ENCODE data around the gene PRKAG2. TPM values are rescaled to one million over a fixed set of nuclear protein-coding genes. Genes with fewer than 3 reads are reported as not detected.

PRKAG2 gene
- total RNA-seq, 2 donors from 2014 or later, result 46.1 to 54.6 TPM

DNA sequence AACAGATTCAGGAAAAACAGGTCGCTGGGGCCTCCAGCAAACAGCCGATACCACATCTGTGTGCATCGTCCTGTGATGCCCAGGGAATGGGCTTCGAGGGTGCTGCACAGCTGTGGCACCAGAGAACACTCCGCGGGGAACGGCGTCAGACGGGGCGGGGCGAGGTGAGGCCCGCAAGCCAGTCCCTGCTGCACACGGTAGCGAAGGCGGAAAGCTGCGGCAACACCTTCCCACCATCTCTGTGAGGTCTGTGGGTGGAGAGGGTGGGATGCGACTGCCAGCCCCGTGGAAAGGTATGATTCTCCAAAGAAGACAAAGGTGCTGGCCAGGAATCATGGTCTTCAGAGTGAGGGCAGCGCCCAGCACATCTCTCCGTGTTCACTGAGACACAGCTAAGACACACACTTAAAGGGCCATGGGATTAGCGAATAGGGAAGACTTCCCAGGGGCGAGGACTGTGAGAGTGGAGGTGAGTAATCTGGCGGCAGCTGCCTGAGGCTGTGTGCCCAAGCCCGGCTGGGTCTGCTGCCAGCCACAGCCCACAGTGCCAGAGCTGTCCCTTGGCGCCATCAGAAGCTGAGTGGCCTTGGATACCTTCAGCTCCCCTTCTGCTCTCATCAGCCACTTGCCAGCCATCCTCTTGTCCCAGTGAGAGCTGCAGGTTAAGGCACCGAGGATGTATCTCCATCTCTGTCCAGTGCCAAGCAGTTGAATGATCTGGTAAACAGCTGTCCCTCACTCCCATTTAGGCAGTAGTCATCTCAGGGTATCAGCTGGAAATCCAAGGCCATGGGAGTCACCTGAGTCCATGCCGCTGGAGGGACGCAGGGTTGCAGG is 17.6 kb downstream of the PRKAG2 start:
- ATAC-seq (no peak), DNase-seq (no peak)
- intact Hi-C loops (cut with DNase I, micrococcal nuclease), result no loop called here

DNA sequence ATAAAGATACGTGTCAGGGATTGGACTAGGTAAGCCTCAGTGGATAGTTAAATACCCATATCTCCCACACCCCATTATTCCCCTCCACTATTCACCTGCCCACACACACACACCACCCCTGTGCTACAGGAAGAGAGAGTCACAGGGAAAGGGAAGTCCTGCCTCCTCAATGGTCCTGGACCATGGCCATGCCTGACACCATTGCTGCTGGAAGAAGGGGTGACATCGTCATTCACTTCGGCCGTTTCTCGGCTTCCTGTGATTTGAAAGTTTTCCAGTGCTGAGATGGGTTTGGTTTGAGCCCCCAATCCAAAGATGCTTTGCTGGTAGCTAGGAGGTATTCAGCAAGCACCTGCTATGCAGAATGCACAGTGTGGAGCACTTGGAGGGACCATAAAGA is 18.5 kb downstream of the PRKAG2 start:
- intact Hi-C loops (cut with DNase I, micrococcal nuclease), result no loop called here
- ATAC-seq (no peak), DNase-seq (no peak)

DNA sequence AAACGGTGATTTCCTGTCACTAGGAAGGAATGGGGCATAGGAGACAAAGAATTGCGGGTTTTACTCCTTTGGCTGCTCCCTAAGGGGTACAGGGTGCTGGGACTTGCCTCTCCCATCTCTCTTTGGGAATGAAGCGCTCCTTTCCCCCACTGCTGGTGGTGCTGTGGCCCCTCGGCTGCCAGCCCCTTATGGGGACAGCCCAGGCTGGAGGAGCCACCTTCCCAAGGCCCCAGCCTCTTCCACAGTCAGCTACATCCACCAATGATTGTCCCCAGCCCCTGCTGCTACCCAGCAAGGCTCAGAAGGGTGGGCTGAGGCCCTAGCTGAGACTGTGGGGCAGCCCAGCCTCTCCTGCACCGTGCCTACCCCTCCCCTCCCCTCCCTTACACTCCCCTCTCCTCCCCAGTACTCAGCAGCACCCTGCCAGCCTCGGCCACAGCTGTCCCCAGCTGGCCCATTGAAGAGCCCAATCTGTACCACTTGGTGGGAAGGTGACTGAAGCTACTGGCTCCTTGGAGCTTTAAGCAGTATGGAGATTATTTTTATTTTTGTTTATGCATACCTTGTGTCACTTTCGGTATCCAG is 19.0 kb downstream of the PRKAG2 start:
- ATAC-seq, result no peak
- DNase-seq, result no peak
- intact Hi-C loops (cut with DNase I, micrococcal nuclease), result no loop called here

DNA sequence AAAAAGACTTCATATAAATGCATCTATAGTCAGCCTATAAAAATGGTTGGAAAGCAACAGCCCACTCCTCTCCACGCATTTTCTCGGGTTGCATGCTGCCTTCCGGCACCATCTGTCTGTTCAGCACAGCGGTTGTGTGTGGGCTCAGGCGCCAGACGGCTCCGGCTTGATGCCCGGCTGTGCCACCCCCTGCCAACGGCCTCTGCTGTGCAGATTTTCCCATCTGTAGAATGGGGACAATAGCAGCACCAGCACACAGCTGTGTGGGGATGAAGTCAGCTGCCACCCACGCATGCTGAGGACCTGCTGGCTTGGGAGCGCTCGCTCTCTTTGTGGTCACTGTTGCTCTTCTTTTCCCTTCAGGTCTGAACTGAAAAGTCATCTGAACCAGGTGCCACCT is 19.5 kb downstream of the PRKAG2 start:
- DNase-seq, result no peak

DNA sequence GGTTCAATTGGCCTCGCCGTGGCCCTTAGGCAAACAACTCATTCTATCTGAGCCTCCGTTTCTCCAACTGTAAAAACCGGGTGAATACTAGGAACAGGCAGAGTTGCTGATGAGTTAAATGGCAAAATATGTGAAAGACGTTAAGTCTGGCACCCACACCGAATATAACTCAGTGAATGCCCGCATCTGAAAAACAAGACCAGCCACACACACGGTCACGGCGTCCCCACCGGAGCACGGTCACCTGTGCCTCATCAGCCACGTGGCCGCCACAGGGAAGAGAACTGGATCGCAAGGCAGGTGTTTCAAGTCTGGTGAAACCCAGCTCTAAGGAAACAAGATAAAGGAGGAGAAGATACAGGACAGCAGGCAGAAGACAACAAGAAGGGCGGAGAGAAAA is 20.4 kb downstream of the PRKAG2 start:
- ATAC-seq (no peak), DNase-seq (no peak)
- intact Hi-C loops (cut with DNase I, micrococcal nuclease), result no loop called here

More for the DNA sequence above, 19.5 kb downstream of the PRKAG2 start:
- intact Hi-C loops (cut with DNase I, micrococcal nuclease), result no loop called here
- no peak for ATAC-seq

DNA sequence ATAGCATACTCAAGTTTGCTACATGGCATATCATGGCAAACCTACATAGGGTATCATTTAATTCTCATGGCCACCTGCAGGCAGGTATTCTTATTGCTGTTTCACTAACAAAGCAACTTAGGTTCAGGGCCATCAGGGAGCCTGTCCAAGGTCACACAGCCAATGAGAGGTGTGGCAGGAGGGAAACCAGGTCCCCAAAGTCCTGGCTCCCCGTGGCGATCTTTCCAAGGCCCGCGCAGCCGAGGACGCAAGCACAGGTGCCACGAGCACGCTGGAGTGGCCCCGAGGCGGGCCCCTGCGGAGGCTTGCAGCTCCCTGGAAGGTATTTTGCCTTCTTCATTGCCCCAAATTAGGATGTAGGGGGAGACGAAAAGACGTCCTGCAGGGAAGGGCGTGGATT is 20.8 kb downstream of the PRKAG2 start:
- intact Hi-C loops (cut with DNase I, micrococcal nuclease), result no loop called here
- ATAC-seq, result no peak
- DNase-seq, result no peak

DNA sequence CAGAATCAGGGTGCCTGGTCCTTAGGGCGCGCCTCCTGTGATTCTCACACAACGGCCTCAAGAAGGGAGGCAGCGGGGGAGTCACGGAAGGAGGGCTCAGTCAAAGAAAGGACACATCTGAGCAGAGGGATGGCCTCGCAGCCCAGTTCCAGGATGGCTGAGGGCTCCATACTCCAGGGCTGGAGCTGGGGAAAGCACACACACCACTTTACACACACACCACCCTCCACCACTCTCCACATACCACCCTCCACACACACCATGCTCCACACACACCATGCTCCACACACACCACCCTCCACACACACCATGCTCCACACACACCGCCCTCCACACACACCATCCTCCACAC is 22.2 kb downstream of the PRKAG2 start:
- DNase-seq (no peak), ATAC-seq (no peak)
- intact Hi-C loops (cut with DNase I, micrococcal nuclease), result no loop called here

DNA sequence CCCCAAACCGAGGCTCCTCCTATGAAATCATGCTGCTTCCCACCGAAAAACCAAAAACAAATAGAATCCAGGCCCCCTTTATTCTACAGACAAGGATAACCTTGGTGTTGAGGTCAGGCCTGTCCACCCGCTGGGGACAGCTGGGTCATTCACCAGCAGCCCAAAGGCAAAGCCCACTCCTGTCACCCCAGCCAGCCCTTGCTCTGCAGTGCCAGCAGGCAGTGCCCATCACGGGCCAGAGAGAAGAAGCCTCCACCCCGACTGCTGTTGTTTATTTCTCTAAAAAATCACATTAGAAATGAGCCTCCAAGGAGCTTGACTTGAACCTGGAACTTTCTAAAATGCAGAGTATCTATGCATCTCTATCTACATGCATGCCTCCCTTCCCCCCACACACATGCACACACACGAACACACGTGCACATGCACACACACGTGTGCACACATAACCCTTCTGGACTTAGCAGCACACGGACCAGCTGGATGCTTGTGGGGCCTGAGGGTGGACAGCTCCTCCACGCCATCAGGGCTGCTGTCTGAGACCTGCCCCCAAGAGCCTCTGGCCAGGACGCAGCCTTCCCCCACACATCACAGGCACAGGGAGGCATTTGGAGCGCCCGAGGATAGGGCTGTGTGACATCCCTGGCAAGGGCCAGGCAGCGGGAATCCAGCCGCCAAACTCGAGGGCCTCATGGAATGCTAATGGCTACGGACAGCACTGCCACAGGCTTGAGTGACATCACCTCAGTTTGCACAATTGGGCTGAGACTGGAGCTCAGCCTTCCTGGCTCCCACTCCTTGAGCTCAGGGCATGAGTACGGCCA is 22.8 kb downstream of the PRKAG2 start:
- DNase-seq, result no peak
- intact Hi-C loops (cut with DNase I, micrococcal nuclease), result no loop called here
- no peak for ATAC-seq

DNA sequence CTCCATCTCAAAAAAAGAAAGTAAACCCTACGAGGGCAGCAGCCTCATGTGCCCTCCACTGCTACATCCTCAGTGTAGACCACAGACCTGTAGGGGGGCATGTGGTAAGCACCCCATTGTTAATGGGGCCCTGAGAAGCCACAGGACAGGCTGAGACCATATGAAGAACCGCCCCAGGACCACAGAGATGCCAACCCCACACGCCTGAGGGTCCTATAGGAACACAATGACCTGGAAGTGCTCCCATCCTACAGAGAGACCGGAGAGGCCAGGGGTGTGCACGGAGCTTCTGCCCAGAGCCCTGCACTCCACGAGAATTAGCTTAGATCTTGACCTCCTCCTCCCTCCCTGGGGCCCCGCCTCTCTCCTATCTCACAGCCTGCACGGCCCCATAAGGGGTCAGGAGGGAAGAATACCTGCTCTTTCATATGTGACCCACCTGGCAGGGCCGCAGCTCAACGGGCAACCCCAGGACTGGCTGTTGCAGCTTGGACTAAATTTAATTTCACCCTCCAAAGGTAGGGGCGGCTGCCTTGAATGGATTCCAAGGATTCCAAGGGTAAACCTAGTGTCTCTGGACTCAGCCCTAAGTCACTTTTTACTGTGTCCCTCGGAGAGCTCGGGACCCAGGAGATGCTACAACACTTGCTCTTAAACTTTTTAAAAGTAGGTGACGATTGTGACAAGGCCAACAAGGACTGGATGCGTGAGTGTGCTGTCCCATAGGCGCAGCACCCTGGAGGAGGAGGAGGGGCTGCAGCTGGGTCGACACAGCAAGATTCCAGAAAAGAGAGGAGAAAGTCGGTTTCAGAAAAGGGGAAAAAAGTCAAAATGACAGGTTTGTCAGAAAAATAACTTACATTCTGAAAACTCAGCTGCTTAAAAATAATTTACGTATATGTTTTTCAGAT is 24.2 kb downstream of the PRKAG2 start:
- DNase-seq (peak in 1 of 2 donors; percentile 7), ATAC-seq (no peak)
- intact Hi-C loops (cut with DNase I, micrococcal nuclease), result no loop called here

DNA sequence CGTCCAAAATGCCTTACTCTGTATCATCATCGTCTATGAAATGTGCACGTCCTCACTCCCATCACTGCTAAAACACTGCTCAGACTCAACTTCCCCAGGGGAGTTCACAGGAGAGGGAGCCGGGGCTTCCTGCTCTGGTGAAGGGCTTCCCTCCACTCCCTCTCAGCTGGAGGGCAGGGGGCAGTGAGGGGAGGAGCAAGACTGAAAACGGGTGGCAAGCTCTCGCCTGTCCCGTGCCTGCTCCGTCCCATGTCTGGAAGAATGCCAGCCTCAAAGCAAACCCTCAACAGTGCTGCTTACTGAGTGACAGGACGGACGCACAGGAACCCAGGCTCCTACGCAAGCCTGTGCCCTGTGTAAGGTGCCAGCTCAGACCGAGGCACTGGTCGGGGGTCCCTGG is 25.1 kb downstream of the PRKAG2 start:
- ATAC-seq (peak; percentile 13), DNase-seq (peak in 1 of 2 donors; percentile 49)
- intact Hi-C loops (cut with DNase I, micrococcal nuclease), result no loop called here

DNA sequence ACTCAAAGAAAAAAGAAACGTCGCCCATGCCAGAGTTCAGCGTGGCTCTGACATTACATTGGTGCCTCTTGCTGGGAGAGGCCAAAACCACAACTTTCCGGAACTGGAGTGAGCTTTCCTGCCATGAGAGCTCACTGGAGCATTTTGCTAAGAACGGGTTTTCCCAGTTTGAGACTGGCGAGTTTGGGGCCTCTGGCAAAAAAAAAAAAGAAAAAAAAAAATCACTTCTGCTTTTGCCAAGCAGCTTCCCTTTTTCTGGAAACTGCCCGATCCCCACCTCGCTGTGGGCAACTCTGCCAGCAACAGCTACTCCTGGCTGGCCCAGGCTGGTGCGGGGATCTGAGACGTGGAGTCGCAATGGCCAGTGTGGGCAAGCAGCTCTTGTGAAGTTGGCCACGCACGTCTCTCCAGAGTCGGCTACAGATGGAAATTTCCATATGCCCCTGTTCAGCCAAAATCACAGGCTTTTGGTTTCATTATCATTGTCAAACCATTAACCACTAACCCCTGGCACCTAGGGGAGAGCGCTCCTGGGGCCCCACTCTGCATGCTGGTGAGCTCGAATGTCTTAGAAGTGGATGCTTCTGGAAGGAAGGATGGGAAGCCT is 25.7 kb downstream of the PRKAG2 start:
- intact Hi-C loops (cut with DNase I, micrococcal nuclease), result no loop called here
- no peak for DNase-seq
- ATAC-seq, result peak; percentile 56

DNA sequence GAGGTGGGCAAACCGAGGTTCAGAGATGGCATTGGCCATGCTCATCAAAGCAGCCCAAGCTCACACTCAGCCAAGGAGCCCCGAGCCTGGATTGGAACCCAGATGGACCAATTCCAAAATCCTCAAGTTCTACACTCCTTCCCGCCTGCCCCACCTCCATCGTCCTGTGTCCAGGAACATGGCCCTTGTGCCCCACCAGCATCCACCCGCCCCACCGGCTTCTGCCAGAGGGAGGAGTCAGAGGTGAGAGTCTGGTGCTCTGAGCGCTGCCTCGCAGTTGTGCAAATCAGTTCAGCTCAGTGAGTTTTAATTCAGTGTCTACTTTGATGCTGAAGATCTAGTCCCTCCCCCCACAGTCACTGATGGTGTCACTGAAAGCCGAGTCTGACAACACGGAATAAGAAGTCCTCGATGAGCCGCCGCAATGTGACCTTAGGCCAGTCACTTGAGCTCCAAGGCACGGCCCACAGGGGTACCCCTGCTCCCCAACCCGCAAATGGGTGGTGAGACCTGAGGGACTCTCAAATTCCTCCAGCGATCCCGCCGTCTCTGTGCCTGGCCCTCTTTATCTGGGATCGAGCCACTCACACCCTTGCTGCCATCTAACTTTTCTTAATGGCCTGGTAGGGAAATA is 26.3 kb downstream of the PRKAG2 start:
- peak in 1 of 2 donors; percentile 7 for DNase-seq
- no peak for ATAC-seq
- intact Hi-C loops (cut with DNase I, micrococcal nuclease), result no loop called here

DNA sequence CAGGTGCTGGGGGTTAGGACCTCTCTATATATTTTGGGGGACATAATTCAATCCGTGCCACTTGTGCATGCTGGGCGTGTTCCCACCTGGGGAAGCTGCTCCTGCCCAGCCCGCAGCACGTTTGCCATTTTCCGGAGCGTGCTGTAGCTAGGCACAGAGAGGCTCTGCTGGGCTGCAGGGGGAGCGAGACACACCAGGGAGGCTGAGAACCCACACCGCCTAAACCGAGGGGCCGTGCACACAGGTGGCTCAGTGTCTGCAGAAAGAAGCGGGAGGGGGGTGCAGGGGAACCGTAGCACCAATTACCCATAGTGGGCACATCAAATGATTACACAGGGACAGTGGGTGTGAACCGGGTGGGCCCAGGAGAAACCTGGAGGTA is 27.0 kb downstream of the PRKAG2 start:
- no peak for ATAC-seq
- intact Hi-C loops (cut with DNase I, micrococcal nuclease), result no loop called here
- no peak for DNase-seq

DNA sequence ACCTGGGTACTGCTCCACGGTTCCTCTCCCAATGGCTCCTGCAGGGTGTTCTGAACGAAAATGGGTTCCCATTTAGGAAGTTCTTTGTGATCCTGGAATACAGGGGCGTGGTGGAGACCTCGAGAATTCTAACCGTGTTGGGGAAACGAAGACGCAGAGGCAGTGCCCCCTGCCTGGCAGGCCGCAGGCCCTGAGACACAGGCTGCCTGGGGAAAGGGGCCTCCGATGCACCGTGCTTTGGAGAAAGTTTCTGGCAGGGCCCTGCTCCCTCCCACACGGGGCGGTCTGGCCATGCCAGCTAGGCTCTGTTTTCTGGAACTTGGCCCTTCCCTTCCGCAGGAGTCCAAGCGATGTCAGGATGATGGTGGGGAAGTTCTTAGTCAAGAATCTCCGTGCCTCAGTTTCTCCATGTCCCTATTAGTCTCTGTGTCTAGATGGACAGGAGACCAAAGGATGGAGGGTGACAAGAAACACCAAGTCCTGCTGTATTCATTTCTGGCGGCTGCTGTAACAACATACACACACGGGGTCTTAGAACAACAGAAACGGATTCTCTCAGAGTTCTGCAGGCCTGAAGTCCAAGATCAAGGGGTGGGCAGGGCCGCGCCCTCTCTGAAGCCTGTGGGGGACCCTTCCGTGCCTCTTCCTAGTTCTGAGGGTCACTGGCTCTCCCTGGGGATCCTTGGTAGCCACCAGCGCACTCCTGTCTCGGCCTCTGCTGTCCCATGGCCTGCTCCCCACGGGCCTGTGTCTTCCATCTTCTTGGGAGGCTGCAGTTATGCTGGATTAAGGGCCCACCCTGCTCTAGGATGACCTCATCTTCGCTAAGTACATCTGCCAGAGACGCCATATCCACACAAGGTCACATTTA is 27.7 kb downstream of the PRKAG2 start:
- intact Hi-C loops (cut with DNase I, micrococcal nuclease), result no loop called here
- ATAC-seq (no peak), DNase-seq (no peak)

DNA sequence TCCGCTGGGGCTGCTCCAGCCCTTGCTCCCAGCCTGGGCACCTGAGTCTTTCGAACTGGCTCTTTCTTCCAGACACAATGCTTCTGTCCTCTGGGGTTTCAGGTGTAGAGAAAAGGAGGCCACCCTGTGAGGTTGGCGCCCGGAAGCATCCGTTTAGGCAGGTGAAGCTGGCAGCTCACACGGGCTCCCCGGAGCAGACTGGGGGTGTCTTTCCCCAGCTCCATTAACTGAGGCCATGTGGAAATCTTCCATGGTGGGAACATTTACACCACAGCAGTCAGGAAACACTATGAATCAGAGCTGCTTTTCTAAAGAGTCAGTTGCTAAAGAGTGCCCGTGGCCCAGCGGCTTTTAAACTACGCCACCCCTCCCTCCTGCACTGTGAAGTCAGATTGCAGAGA is 29.2 kb downstream of the PRKAG2 start:
- DNase-seq (no peak), ATAC-seq (no peak)
- intact Hi-C loops (cut with DNase I, micrococcal nuclease), result no loop called here

DNA sequence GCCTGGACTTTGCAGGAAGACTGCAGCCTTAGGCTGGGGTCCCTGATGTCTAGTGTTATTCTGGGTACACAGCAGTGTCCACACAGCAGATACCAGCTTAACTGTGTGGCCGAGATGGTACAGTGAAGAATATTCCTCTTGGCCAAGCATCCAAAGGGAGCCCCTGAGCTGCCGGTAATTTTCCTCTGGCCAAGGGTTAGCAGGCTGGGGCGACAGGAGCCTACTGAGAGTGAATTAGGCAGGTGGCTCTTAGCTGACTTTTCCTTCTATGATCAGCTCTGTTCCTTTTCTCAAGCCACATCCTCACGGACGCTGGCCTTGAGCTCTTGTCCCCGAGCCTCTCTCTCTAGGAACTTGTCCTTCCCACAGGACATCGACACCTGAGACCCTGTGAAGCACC is 29.8 kb downstream of the PRKAG2 start:
- intact Hi-C loops (cut with DNase I, micrococcal nuclease), result no loop called here
- ATAC-seq (no peak), DNase-seq (no peak)
